Amniotic epithelial cell (primary cell): ENCODE data around the gene MRGPRE.

Experiments
- DNase-seq: peaks from one replicate; pipeline ENCODE4 v3.0.0-alpha.2; 2010; ENCODE audit warnings: low read depth

The MRGPRE gene

GRCh38 chr11:3178349-3178748 lies 53.9 kb downstream of the MRGPRE start:
- DNase-seq, result peak; percentile 92

- peak; percentile 19 for DNase-seq
These were observed 54.3 kb downstream of the MRGPRE start for GRCh38 chr11:3177931-3178330.
